ENCODE measurements around the gene ADAM12. TPM values are rescaled to one million over a fixed set of nuclear protein-coding genes. Genes with fewer than 3 reads are reported as not detected.

ADAM12 gene
- total RNA-seq, 1 donor from 2014 or later: 8.0 TPM

GRCh38 chr10:126251778-126252407 lies 136.4 kb downstream of the ADAM12 start:
- H3K36me3 ChIP-seq: no peaks in the 10 kb centered on the region
- no peak for DNase-seq (ENCODE audit: low spot score)
- no peaks in the 10 kb centered on the region for H3K4me1 Mint-ChIP-seq
- no peaks in the 10 kb centered on the region for H3F3A ChIP-seq (ENCODE audit: low read depth)
- no peak overlapping the region for H3K9ac ChIP-seq
- no peaks in the 10 kb centered on the region for H3K27me3 ChIP-seq
- no peaks in the 10 kb centered on the region for H3K36me3 Mint-ChIP-seq
- H2AFZ ChIP-seq (replicated peaks): no peak overlapping the region
- H3K27me3 Mint-ChIP-seq (ENCODE audit: insufficient read depth, low read depth): peaks cover 7% of the 10 kb centered on the region
- TF ChIP-seq, protein P1, sequence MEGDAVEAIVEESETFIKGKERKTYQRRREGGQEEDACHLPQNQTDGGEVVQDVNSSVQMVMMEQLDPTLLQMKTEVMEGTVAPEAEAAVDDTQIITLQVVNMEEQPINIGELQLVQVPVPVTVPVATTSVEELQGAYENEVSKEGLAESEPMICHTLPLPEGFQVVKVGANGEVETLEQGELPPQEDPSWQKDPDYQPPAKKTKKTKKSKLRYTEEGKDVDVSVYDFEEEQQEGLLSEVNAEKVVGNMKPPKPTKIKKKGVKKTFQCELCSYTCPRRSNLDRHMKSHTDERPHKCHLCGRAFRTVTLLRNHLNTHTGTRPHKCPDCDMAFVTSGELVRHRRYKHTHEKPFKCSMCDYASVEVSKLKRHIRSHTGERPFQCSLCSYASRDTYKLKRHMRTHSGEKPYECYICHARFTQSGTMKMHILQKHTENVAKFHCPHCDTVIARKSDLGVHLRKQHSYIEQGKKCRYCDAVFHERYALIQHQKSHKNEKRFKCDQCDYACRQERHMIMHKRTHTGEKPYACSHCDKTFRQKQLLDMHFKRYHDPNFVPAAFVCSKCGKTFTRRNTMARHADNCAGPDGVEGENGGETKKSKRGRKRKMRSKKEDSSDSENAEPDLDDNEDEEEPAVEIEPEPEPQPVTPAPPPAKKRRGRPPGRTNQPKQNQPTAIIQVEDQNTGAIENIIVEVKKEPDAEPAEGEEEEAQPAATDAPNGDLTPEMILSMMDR (IDR thresholded peaks at IDR 0.05): no peak
- TF ChIP-seq EZH2 (IDR thresholded peaks at IDR 0.05) (no peak), EZH2phosphoT487 (IDR thresholded peaks at IDR 0.05) (no peak)
- no peaks in the 10 kb centered on the region for H3K4me1 ChIP-seq
- H3K4me3 ChIP-seq: no peak overlapping the region
- H3K4me3 Mint-ChIP-seq: no peak overlapping the region
- peaks cover 10% of the 10 kb centered on the region for H3K9me3 Mint-ChIP-seq
- H3K4me2 ChIP-seq: no peak overlapping the region
- no peaks in the 10 kb centered on the region for H3K9me3 ChIP-seq (ENCODE audit: low read depth)
- no peaks in the 10 kb centered on the region for H3K79me2 ChIP-seq (ENCODE audit: low read depth)
- H3K27ac ChIP-seq: no peak overlapping the region
- H3K27ac Mint-ChIP-seq: no peak overlapping the region
- H4K20me1 ChIP-seq (ENCODE audit: low read depth): no peaks in the 10 kb centered on the region

- no peaks in the 10 kb centered on the region for H3K79me2 ChIP-seq (ENCODE audit: low read depth)
- H3F3A ChIP-seq (ENCODE audit: low read depth): no peaks in the 10 kb centered on the region
- H4K20me1 ChIP-seq (ENCODE audit: low read depth): no peaks in the 10 kb centered on the region
- Mint-ChIP-seq H3K4me1 (no peaks in the 10 kb centered on the region), H3K27me3 (ENCODE audit: insufficient read depth, low read depth) (peaks cover 7% of the 10 kb centered on the region), H3K9me3 (peaks cover 10% of the 10 kb centered on the region), H3K27ac (no peak overlapping the region), H3K36me3 (no peaks in the 10 kb centered on the region), H3K4me3 (no peak overlapping the region)
- H3K9ac ChIP-seq: no peak overlapping the region
- H3K27ac ChIP-seq: no peak overlapping the region
- H3K4me3 ChIP-seq: no peak overlapping the region
- TF ChIP-seq EZH2phosphoT487 (IDR thresholded peaks at IDR 0.05): no peak
- TF ChIP-seq, protein P1 (IDR thresholded peaks at IDR 0.05): no peak
- no peak for TF ChIP-seq EZH2 (IDR thresholded peaks at IDR 0.05)
- H3K4me1 ChIP-seq: no peaks in the 10 kb centered on the region
- no peaks in the 10 kb centered on the region for H3K36me3 ChIP-seq
- H3K4me2 ChIP-seq: no peak overlapping the region
- no peaks in the 10 kb centered on the region for H3K27me3 ChIP-seq
- DNase-seq (ENCODE audit: low spot score): no peak
- no peaks in the 10 kb centered on the region for H3K9me3 ChIP-seq (ENCODE audit: low read depth)
- H2AFZ ChIP-seq (replicated peaks): no peak overlapping the region
These were observed 137.6 kb downstream of the ADAM12 start for GRCh38 chr10:126250527-126251310.

GRCh38 chr10:126250045-126250444 lies 138.2 kb downstream of the ADAM12 start:
- no peaks in the 10 kb centered on the region for H3K27me3 ChIP-seq
- H3K9ac ChIP-seq: no peak overlapping the region
- Mint-ChIP-seq H3K9me3 (peaks cover 10% of the 10 kb centered on the region), H3K27ac (no peak overlapping the region), H3K4me3 (no peak overlapping the region), H3K4me1 (no peaks in the 10 kb centered on the region), H3K27me3 (ENCODE audit: insufficient read depth, low read depth) (peaks cover 4% of the 10 kb centered on the region), H3K36me3 (no peaks in the 10 kb centered on the region)
- no peaks in the 10 kb centered on the region for H3K79me2 ChIP-seq (ENCODE audit: low read depth)
- H3K4me1 ChIP-seq: no peaks in the 10 kb centered on the region
- H2AFZ ChIP-seq (replicated peaks): no peak overlapping the region
- no peaks in the 10 kb centered on the region for H3K9me3 ChIP-seq (ENCODE audit: low read depth)
- H3F3A ChIP-seq (ENCODE audit: low read depth): no peaks in the 10 kb centered on the region
- no peaks in the 10 kb centered on the region for H3K36me3 ChIP-seq
- H3K4me2 ChIP-seq: no peak overlapping the region
- H3K27ac ChIP-seq: no peak overlapping the region
- H3K4me3 ChIP-seq: no peak overlapping the region
- no peak for TF ChIP-seq EZH2phosphoT487 (IDR thresholded peaks at IDR 0.05)
- TF ChIP-seq, protein P1 (IDR thresholded peaks at IDR 0.05): no peak
- TF ChIP-seq EZH2 (IDR thresholded peaks at IDR 0.05): no peak
- DNase-seq (ENCODE audit: low spot score): no peak
- no peaks in the 10 kb centered on the region for H4K20me1 ChIP-seq (ENCODE audit: low read depth)
